ENCODE data around the gene ANKRD13C.
A peak's percentile ranks its signal among the peaks of the same experiment; 100 is the strongest.

ANKRD13C gene, protein sequence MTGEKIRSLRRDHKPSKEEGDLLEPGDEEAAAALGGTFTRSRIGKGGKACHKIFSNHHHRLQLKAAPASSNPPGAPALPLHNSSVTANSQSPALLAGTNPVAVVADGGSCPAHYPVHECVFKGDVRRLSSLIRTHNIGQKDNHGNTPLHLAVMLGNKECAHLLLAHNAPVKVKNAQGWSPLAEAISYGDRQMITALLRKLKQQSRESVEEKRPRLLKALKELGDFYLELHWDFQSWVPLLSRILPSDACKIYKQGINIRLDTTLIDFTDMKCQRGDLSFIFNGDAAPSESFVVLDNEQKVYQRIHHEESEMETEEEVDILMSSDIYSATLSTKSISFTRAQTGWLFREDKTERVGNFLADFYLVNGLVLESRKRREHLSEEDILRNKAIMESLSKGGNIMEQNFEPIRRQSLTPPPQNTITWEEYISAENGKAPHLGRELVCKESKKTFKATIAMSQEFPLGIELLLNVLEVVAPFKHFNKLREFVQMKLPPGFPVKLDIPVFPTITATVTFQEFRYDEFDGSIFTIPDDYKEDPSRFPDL

GRCh38 chr1:70354332-70355110 is at the start of gene ANKRD13C:
ANKRD13C (minus strand) TSS chr1:70354722; CDS start chr1:70354408, 314 bp downstream.
- peak within 1 kb of the TSS; percentile 91 to 93 for H3K27ac ChIP-seq
- TF ChIP-seq CTCF (IDR thresholded peaks at IDR 0.05): no peak
- DNase-seq (ENCODE audit: low spot score): peak; percentile 97
- H3K4me3 ChIP-seq: peak within 1 kb of the TSS; percentile 86

DNA sequence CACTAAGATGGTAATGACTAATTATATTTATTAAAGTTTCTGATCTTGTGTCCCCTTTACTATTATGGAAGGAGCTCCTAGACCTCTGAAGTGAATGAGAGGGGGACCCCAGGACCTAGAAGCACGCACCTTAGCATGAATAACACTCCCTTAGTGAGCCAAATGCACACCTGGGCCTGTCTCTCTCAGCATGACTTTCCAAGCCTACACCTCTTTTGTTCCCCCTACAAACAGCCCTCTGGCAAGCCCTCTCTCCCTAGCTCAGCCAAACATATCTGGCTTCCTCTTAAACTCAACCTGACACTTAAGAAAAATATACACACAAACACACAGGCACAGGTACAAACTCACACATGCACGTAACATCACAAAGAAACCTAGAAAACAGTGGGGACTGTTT is 49.2 kb upstream of the ANKRD13C start:
- DNase-seq (ENCODE audit: low spot score): no peak
- Histone ChIP-seq H3K4me3 (no peak overlapping the region), H3K27ac (no peak overlapping the region)
- TF ChIP-seq CTCF (IDR thresholded peaks at IDR 0.05): no peak

DNA sequence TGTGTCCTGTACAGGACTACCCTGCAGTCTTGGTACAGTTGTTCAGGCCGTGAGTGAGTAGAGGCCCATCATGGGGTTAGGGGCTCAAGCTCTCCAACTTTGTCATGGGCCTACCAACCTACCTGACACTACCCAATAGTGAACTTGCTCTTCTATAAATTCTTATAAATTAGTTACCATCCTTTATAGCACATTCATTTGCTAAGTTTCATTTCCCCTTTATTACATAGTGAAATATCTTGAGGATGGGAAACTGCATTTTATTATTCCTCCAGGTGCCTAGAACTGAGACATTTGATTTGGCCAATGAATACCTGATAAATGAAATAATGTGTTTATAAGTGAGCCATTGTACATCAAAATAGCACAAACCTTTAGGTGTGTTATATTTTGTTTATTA is 47.5 kb upstream of the ANKRD13C start:
- no peak for DNase-seq (ENCODE audit: low spot score)
- Histone ChIP-seq H3K4me3 (no peak overlapping the region), H3K27ac (no peak overlapping the region)
- TF ChIP-seq CTCF (IDR thresholded peaks at IDR 0.05): no peak

DNA sequence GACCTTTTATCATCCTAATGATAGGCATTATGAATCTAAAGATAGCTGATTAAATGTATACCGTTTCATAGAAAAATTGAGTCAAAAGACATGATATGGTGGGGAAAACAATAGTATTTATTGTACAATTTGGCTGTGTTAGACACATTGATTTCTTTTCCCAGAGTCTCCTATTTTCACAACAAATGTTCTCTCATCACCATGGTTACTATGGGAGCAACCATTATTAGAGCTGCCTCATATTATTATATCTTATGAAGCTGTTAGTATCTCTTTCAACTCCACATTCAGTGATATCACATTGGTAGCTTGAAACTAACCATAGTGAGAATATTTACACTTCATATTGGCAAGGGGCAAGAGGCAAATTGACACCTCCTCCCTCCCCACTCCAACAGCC is 45.8 kb upstream of the ANKRD13C start:
- H3K4me3 ChIP-seq: no peak overlapping the region
- no peak for TF ChIP-seq CTCF (IDR thresholded peaks at IDR 0.05)
- no peak overlapping the region for H3K27ac ChIP-seq
- no peak for DNase-seq (ENCODE audit: low spot score)

GRCh38 chr1:70397013-70397412 is 42.5 kb upstream of the ANKRD13C start:
- no peak for DNase-seq (ENCODE audit: low spot score)
- Histone ChIP-seq H3K27ac (no peak overlapping the region), H3K4me3 (no peak overlapping the region)
- TF ChIP-seq CTCF (IDR thresholded peaks at IDR 0.05): no peak

DNA sequence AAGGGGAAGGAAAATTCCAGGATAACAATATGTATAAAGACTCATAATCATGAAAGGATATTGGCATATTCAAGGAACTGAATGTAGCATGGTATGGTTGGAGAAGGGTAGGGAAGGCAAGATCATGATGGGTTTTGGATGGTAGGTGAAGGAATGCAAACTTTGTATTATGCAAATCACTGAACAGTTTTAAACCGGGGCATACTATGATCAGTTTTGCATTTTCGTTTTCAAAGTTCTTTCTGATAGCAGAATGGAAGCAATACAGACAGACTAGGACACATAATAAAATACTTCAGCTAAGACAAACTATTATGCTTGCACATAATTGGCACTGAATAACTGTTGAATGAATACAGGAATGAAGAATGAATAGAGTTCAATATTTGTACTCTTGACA is 42.1 kb upstream of the ANKRD13C start:
- Histone ChIP-seq H3K27ac (no peak overlapping the region), H3K4me3 (no peak overlapping the region)
- no peak for TF ChIP-seq CTCF (IDR thresholded peaks at IDR 0.05)
- DNase-seq (ENCODE audit: low spot score): no peak

All from coronary artery (tissue), 2 donors.